ENCODE data around the gene TMEM108. TPM values are rescaled to one million over a fixed set of nuclear protein-coding genes. Genes with fewer than 3 reads are reported as not detected.

TMEM108 gene
- total and polyA plus RNA-seq, 2 experiments from 2014 or later = 7.4 to 15.3 TPM

DNA sequence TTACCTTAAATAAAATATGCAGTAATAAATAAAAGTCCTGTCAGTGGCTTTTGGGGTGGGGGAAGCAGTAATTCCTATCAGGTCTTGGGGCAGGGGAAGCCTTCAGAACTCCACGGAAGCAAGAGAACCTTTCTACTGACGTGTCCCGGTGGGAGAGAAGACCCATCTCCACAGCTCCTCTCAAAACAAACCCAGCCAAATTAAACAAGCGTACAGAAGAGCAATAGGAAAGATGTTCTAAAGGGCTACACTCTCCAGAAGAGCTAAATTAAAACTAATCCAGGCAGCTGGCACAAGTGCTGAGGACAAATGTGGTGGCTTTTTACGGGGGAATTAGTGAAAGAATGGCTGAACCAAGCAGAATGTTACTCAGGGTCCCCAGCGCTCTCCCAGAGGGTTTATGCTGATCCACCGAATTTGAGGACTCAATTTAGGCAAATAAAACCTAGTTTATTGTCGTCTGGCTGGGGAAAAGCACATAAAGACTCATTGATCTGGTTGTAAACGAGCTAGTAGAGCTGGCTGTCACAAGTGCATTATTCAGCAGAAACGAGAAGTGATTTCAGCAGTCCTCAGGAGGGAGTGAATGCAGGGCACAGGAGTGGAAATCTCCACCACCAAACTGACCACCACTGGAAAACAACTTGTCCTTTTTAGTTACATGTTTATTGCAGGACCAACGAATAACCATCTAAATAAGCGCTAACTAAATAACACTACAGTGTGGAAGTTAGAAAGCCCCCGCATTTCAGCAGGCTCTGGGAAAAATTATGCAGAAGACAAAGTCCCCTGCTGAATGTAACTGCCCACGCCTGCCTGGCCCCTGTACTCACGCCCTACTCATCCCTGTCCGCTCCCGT lies 375.2 kb downstream of the TMEM108 start (continued):
- no peak for TF ChIP-seq ETS1 (IDR thresholded peaks at IDR 0.05)
- TF ChIP-seq, protein P1, sequence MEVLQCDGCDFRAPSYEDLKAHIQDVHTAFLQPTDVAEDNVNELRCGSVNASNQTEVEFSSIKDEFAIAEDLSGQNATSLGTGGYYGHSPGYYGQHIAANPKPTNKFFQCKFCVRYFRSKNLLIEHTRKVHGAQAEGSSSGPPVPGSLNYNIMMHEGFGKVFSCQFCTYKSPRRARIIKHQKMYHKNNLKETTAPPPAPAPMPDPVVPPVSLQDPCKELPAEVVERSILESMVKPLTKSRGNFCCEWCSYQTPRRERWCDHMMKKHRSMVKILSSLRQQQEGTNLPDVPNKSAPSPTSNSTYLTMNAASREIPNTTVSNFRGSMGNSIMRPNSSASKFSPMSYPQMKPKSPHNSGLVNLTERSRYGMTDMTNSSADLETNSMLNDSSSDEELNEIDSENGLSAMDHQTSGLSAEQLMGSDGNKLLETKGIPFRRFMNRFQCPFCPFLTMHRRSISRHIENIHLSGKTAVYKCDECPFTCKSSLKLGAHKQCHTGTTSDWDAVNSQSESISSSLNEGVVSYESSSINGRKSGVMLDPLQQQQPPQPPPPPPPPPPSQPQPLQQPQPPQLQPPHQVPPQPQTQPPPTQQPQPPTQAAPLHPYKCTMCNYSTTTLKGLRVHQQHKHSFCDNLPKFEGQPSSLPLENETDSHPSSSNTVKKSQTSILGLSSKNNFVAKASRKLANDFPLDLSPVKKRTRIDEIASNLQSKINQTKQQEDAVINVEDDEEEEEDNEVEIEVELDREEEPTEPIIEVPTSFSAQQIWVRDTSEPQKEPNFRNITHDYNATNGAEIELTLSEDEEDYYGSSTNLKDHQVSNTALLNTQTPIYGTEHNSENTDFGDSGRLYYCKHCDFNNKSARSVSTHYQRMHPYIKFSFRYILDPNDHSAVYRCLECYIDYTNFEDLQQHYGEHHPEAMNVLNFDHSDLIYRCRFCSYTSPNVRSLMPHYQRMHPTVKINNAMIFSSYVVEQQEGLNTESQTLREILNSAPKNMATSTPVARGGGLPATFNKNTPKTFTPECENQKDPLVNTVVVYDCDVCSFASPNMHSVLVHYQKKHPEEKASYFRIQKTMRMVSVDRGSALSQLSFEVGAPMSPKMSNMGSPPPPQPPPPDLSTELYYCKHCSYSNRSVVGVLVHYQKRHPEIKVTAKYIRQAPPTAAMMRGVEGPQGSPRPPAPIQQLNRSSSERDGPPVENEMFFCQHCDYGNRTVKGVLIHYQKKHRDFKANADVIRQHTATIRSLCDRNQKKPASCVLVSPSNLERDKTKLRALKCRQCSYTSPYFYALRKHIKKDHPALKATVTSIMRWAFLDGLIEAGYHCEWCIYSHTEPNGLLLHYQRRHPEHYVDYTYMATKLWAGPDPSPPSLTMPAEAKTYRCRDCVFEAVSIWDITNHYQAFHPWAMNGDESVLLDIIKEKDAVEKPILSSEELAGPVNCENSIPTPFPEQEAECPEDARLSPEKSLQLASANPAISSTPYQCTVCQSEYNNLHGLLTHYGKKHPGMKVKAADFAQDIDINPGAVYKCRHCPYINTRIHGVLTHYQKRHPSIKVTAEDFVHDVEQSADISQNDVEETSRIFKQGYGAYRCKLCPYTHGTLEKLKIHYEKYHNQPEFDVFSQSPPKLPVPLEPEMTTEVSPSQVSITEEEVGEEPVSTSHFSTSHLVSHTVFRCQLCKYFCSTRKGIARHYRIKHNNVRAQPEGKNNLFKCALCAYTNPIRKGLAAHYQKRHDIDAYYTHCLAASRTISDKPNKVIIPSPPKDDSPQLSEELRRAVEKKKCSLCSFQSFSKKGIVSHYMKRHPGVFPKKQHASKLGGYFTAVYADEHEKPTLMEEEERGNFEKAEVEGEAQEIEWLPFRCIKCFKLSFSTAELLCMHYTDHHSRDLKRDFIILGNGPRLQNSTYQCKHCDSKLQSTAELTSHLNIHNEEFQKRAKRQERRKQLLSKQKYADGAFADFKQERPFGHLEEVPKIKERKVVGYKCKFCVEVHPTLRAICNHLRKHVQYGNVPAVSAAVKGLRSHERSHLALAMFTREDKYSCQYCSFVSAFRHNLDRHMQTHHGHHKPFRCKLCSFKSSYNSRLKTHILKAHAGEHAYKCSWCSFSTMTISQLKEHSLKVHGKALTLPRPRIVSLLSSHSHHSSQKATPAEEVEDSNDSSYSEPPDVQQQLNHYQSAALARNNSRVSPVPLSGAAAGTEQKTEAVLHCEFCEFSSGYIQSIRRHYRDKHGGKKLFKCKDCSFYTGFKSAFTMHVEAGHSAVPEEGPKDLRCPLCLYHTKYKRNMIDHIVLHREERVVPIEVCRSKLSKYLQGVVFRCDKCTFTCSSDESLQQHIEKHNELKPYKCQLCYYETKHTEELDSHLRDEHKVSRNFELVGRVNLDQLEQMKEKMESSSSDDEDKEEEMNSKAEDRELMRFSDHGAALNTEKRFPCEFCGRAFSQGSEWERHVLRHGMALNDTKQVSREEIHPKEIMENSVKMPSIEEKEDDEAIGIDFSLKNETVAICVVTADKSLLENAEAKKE (CRISPR knock-in tag; IDR thresholded peaks at IDR 0.05) = no peak
- no peak for TF ChIP-seq EZH2 (IDR thresholded peaks at IDR 0.05; ENCODE audit: low read depth, unreplicated experiment)
- TF ChIP-seq ZNF114 (CRISPR knock-in tag; IDR thresholded peaks at IDR 0.05) = no peak

- Histone ChIP-seq H2AFZ (no peak overlapping the region), H3K79me2 (replicated peaks; ENCODE audit: insufficient read depth) (no peaks in the 10 kb centered on the region), H3K36me3 (ENCODE audit: insufficient read depth) (no peaks in the 10 kb centered on the region), H4K20me1 (replicated peaks; ENCODE audit: insufficient read depth) (no peaks in the 10 kb centered on the region), H3K9me2 (ENCODE audit: insufficient read depth) (no peaks in the 10 kb centered on the region), H3K27me3 (ENCODE audit: insufficient read depth) (no peaks in the 10 kb centered on the region), H3K27ac (ENCODE audit: low read depth) (no peak overlapping the region), H3K4me1 (ENCODE audit: insufficient read depth) (no peaks in the 10 kb centered on the region), H3K4me2 (no peak overlapping the region), H3K4me3 (no peak overlapping the region), H3F3A (replicated peaks; ENCODE audit: low read depth) (no peaks in the 10 kb centered on the region)
- H3K27ac Mint-ChIP-seq = no peak overlapping the region
- H3K27me3 Mint-ChIP-seq (ENCODE audit: insufficient read depth, low read depth, poor library complexity) = peaks cover 2% of the 10 kb centered on the region
- no peak for DNase-seq (ENCODE audit: low spot score)
- no peak overlapping the region for H3K4me3 Mint-ChIP-seq
- no peaks in the 10 kb centered on the region; the same call in 2 of the 3 replicates for H3K4me1 Mint-ChIP-seq
- H3K9me3 Mint-ChIP-seq = peaks cover 6% of the 10 kb centered on the region
- H3K36me3 Mint-ChIP-seq (ENCODE audit: low read depth) = no peaks in the 10 kb centered on the region
- ATAC-seq = no peak
- TF ChIP-seq ETS1 (IDR thresholded peaks at IDR 0.05) (no peak), ZNF114 (CRISPR knock-in tag; IDR thresholded peaks at IDR 0.05) (no peak), STAT1 (IDR thresholded peaks at IDR 0.05; ENCODE audit: unreplicated experiment) (no peak), JUNB (IDR thresholded peaks at IDR 0.05; ENCODE audit: unreplicated experiment) (no peak)
- TF ChIP-seq, protein P2, sequence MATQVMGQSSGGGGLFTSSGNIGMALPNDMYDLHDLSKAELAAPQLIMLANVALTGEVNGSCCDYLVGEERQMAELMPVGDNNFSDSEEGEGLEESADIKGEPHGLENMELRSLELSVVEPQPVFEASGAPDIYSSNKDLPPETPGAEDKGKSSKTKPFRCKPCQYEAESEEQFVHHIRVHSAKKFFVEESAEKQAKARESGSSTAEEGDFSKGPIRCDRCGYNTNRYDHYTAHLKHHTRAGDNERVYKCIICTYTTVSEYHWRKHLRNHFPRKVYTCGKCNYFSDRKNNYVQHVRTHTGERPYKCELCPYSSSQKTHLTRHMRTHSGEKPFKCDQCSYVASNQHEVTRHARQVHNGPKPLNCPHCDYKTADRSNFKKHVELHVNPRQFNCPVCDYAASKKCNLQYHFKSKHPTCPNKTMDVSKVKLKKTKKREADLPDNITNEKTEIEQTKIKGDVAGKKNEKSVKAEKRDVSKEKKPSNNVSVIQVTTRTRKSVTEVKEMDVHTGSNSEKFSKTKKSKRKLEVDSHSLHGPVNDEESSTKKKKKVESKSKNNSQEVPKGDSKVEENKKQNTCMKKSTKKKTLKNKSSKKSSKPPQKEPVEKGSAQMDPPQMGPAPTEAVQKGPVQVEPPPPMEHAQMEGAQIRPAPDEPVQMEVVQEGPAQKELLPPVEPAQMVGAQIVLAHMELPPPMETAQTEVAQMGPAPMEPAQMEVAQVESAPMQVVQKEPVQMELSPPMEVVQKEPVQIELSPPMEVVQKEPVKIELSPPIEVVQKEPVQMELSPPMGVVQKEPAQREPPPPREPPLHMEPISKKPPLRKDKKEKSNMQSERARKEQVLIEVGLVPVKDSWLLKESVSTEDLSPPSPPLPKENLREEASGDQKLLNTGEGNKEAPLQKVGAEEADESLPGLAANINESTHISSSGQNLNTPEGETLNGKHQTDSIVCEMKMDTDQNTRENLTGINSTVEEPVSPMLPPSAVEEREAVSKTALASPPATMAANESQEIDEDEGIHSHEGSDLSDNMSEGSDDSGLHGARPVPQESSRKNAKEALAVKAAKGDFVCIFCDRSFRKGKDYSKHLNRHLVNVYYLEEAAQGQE (IDR thresholded peaks at IDR 0.05; ENCODE audit: unreplicated experiment) = no peak
These were observed 375.8 kb downstream of the TMEM108 start for GRCh38 chr3:133414021-133414392.
